SU-DHL-6 (cell line): ENCODE data around the gene MKI67.

Experiments
- EZH2phosphoT487 ChIP-seq: fragments of 200-600 bp; sonication (generic), shearing (Covaris generic); conservative IDR thresholded peaks from 2 replicates; pipeline ENCODE4 v1.6.1; 2018; ENCODE audit warnings: mild to moderate bottlenecking, antibody characterized with exemption, low read length, moderate library complexity, mixed read lengths
- TF ChIP-seq, protein P1 (sequence below): fragments of 200-600 bp; sonication (generic); IDR thresholded peaks from one replicate; pipeline ENCODE4 v1.5.1; 2017; ENCODE audit warnings: antibody characterized with exemption, mild to moderate bottlenecking, low read length, moderate library complexity; ENCODE audit not compliant: insufficient read depth, poor library complexity, severe bottlenecking

DNA sequence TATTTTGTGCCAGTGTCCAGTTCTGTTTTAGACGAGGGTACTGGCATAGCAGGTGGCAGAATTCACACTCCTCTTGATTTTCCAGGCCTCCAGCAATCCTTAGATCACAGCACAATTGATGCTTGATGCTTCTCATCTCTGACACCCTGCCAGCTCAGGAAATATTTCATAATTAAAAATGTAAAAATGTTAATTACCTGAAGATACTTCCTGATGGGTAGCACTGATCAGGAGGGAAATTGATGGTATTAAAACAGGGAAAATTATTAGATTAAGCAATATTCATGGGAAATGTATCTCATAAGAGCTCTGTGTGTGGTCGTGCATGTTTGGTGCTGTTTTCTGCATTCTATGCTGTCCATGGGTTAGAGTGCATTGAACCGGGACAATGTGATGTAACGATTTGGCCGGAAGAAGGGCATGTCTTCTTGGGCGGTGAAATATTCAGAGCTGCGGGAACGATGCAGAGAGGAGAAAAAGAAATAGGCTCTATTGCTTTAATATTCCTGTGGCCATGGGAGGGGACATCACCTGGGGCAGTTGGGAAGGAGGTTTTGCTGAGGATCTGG, 43.7 kb upstream of the MKI67 start:
- TF ChIP-seq, protein P1, sequence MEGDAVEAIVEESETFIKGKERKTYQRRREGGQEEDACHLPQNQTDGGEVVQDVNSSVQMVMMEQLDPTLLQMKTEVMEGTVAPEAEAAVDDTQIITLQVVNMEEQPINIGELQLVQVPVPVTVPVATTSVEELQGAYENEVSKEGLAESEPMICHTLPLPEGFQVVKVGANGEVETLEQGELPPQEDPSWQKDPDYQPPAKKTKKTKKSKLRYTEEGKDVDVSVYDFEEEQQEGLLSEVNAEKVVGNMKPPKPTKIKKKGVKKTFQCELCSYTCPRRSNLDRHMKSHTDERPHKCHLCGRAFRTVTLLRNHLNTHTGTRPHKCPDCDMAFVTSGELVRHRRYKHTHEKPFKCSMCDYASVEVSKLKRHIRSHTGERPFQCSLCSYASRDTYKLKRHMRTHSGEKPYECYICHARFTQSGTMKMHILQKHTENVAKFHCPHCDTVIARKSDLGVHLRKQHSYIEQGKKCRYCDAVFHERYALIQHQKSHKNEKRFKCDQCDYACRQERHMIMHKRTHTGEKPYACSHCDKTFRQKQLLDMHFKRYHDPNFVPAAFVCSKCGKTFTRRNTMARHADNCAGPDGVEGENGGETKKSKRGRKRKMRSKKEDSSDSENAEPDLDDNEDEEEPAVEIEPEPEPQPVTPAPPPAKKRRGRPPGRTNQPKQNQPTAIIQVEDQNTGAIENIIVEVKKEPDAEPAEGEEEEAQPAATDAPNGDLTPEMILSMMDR, result no peak
- TF ChIP-seq EZH2phosphoT487, result no peak
